ENCODE measurements around the gene BPI.

The BPI gene

GRCh38 chr20:38325167-38325566, 21.2 kb downstream of the BPI start:
- H3K4me3 ChIP-seq (ENCODE audit: control insufficient read depth, low read depth, low read length) = no peak overlapping the region
- TF ChIP-seq, protein P1, sequence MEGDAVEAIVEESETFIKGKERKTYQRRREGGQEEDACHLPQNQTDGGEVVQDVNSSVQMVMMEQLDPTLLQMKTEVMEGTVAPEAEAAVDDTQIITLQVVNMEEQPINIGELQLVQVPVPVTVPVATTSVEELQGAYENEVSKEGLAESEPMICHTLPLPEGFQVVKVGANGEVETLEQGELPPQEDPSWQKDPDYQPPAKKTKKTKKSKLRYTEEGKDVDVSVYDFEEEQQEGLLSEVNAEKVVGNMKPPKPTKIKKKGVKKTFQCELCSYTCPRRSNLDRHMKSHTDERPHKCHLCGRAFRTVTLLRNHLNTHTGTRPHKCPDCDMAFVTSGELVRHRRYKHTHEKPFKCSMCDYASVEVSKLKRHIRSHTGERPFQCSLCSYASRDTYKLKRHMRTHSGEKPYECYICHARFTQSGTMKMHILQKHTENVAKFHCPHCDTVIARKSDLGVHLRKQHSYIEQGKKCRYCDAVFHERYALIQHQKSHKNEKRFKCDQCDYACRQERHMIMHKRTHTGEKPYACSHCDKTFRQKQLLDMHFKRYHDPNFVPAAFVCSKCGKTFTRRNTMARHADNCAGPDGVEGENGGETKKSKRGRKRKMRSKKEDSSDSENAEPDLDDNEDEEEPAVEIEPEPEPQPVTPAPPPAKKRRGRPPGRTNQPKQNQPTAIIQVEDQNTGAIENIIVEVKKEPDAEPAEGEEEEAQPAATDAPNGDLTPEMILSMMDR (IDR thresholded peaks at IDR 0.05; ENCODE audit: control insufficient read depth, insufficient read depth, low read depth, low read length, missing control alignments) = no peak

GRCh38 chr20:38325905-38326304, 21.9 kb downstream of the BPI start:
- no peak for DNase-seq (ENCODE audit: low read depth)
- no peak overlapping the region for H3K4me3 ChIP-seq (ENCODE audit: control insufficient read depth, low read depth, low read length)
- TF ChIP-seq, protein P1 (IDR thresholded peaks at IDR 0.05; ENCODE audit: control insufficient read depth, insufficient read depth, low read depth, low read length, missing control alignments) = no peak

More at GRCh38 chr20:38325167-38325566, 21.2 kb downstream of the BPI start:
- DNase-seq (ENCODE audit: low read depth) = no peak

DNA sequence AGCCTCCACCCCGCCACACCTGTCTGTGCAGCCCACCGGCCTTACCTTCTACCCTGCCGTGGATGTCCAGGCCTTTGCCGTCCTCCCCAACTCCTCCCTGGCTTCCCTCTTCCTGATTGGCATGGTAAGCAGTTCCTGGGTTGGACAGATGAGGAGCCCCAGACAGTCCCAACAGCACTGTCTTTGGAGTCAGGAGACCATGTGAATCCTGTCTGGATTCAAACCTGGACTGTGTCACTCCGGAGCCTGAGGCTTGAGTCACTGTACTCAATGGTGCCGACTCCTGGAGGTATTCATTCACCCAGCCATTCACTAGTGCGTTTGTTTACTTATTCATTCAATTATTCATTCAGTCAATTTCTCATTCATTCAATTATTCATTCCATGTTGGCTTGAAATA, 22.4 kb downstream of the BPI start:
- no peak for DNase-seq (ENCODE audit: low read depth)
- TF ChIP-seq, protein P1 (IDR thresholded peaks at IDR 0.05; ENCODE audit: control insufficient read depth, insufficient read depth, low read depth, low read length, missing control alignments) = no peak
- no peak overlapping the region for H3K4me3 ChIP-seq (ENCODE audit: control insufficient read depth, low read depth, low read length)

DNA sequence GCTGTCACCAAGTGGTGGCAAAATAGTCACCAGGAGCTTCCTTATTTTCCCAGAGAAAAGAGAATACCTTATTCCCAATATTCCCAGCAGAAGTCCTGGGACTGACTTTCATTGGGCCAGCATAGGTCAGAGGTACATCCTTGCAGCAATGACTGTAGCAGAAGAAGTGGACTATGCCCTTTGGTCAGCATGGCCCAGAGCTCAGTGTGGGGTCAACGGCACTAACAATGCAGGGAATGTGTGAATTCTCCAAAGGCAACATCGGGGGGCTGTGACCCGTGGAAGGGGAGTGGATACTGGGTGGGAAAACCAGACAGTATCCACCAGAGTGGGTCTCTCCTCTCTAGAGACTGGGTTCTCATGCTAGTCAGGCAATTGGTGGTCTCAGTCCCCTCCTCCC, 26.7 kb downstream of the BPI start:
- no peak overlapping the region for H3K4me3 ChIP-seq (ENCODE audit: control insufficient read depth, low read depth, low read length)
- no peak for DNase-seq (ENCODE audit: low read depth)

DNA sequence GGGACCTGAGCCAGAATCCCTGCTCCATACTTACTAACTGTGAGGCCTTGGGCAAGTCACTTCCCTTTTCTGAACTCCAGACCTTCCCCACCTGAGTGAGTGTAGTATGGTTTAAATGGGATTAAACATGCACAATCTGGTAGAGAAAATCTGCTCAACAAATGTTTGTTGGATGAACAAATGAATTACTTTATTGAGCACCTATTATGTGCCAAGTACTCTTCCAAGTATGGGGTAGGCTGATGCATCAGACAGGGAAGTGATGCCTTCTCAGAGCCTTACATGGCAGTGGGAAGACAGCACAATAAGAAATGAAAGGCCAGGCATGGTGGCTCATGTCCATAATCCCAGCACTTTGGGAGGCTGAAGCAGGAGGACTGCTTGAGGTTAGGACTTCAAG, 27.3 kb downstream of the BPI start:
- no peak for DNase-seq (ENCODE audit: low read depth)

More for the DNA sequence above, 26.7 kb downstream of the BPI start:
- TF ChIP-seq, protein P1 (IDR thresholded peaks at IDR 0.05; ENCODE audit: control insufficient read depth, insufficient read depth, low read depth, low read length, missing control alignments) = no peak

DNA sequence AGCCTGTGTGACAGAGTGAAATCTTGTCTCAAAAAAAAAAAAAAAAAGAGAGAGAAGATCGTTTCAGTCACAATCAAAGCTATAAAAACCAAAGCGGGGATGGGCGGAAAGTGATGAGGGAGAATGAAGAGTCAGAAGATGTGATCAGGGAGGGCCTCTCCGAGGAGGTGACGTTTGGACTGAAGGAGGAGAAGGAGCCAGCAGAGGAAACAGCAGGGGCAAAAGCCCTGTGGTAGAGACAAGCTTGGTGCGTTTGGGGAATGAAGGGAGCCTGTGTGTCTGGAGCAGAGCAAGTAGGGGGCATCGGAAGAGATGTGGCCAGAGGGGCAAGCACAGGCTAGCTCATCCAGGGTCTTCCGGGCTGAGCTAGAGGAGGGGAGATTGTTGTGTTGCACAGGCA, 27.9 kb downstream of the BPI start:
- no peak for DNase-seq (ENCODE audit: low read depth)
- H3K4me3 ChIP-seq (ENCODE audit: control insufficient read depth, low read depth, low read length) = no peak overlapping the region
- TF ChIP-seq, protein P1 (IDR thresholded peaks at IDR 0.05; ENCODE audit: control insufficient read depth, insufficient read depth, low read depth, low read length, missing control alignments) = no peak

More for the DNA sequence above, 27.3 kb downstream of the BPI start:
- TF ChIP-seq, protein P1 (IDR thresholded peaks at IDR 0.05; ENCODE audit: control insufficient read depth, insufficient read depth, low read depth, low read length, missing control alignments) = no peak
- no peak overlapping the region for H3K4me3 ChIP-seq (ENCODE audit: control insufficient read depth, low read depth, low read length)

DNA sequence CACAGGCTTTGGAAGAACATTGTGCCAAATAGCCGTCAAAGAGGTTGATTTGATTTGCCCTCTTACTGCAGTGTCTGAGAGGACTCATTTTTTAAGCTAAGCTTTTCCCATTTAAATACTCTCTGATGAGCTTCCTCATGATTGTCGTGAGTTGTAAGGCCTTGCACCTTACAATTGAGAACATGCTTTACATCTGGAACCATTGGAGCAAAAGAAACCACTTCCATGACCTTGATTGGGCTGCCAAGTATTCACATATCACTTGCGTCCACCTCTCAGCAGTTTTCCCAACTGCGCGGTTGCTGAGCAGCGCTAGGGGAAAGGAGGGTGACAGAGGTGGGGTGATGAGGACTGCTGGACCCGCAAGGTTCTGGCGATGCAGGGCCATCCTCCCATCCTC, 30.1 kb downstream of the BPI start:
- TF ChIP-seq, protein P1 (IDR thresholded peaks at IDR 0.05; ENCODE audit: control insufficient read depth, insufficient read depth, low read depth, low read length, missing control alignments) = no peak
- H3K4me3 ChIP-seq (ENCODE audit: control insufficient read depth, low read depth, low read length) = no peak overlapping the region
- DNase-seq (ENCODE audit: low read depth) = no peak
